ENCODE data around the gene SLF2.

SLF2 gene

GRCh38 chr10:101000127-101000914 lies 87.6 kb downstream of the SLF2 start:
- no peak for DNase-seq (ENCODE audit: low read depth)

GRCh38 chr10:101000915-101001658 lies 88.3 kb downstream of the SLF2 start:
- peak; percentile 76 for DNase-seq (ENCODE audit: low read depth)

- no peak for DNase-seq (ENCODE audit: low read depth)
Observed at GRCh38 chr10:101001659-101002035, 88.9 kb downstream of the SLF2 start.

GRCh38 chr10:101002456-101002855 lies 89.7 kb downstream of the SLF2 start:
- DNase-seq (ENCODE audit: low read depth), result no peak

- DNase-seq (ENCODE audit: low read depth), result no peak
Observed at GRCh38 chr10:101003639-101004206, 91.0 kb downstream of the SLF2 start.

GRCh38 chr10:101005361-101005760 lies 92.6 kb downstream of the SLF2 start:
- DNase-seq (ENCODE audit: low read depth), result no peak

GRCh38 chr10:101005869-101006567 lies 93.3 kb downstream of the SLF2 start:
- DNase-seq (ENCODE audit: low read depth), result no peak

GRCh38 chr10:101006593-101007098 lies 93.9 kb downstream of the SLF2 start:
- no peak for DNase-seq (ENCODE audit: low read depth)

- DNase-seq (ENCODE audit: low read depth), result no peak
Observed at GRCh38 chr10:101007099-101007711, 94.4 kb downstream of the SLF2 start.

GRCh38 chr10:101007915-101008822 lies 95.4 kb downstream of the SLF2 start:
- no peak for DNase-seq (ENCODE audit: low read depth)

GRCh38 chr10:101008823-101009423 lies 96.2 kb downstream of the SLF2 start:
- DNase-seq (ENCODE audit: low read depth), result no peak

GRCh38 chr10:101010329-101010728 lies 97.6 kb downstream of the SLF2 start:
- no peak for DNase-seq (ENCODE audit: low read depth)

- DNase-seq (ENCODE audit: low read depth), result no peak
Observed at GRCh38 chr10:101011517-101012423, 99.0 kb downstream of the SLF2 start.

GRCh38 chr10:101012525-101013364 lies 100.0 kb downstream of the SLF2 start:
- DNase-seq (ENCODE audit: low read depth), result no peak

GRCh38 chr10:101013365-101013825 lies 100.6 kb downstream of the SLF2 start:
- DNase-seq (ENCODE audit: low read depth), result no peak

- no peak for DNase-seq (ENCODE audit: low read depth)
Observed at GRCh38 chr10:101014230-101014884, 101.6 kb downstream of the SLF2 start.
